Esophagus squamous epithelium (tissue), 5 donors: ENCODE results near the gene TMEM269. TPM values are rescaled to one million over a fixed set of nuclear protein-coding genes. Genes with fewer than 3 reads are reported as not detected.

Source experiments
- DNase-seq: peaks from one replicate; lab custom pipeline; 2025; lab: John Stamatoyannopoulos, UW
- H3K27ac ChIP-seq, 4 donors: fragments of 200-600 bp; sonication (generic); one replicate each; pipeline ENCODE4 v1.5.1; 2016 to 2019; ENCODE audit warnings: mild to moderate bottlenecking in 1 of 4
- H3K27me3 ChIP-seq, 4 donors: fragments of 200-600 bp; sonication (generic); 1 replicate in 3 of 4; 2 replicates in 1 of 4; pipeline versions ENCODE4 v1.5.1 to v1.6.0; 2017 to 2021; ENCODE audit warnings: antibody characterized with exemption in 1 of 4
- H3K36me3 ChIP-seq, 3 donors: fragments of 200-600 bp; sonication (generic); one replicate each; pipeline ENCODE4 v1.5.1; 2016 to 2019
- H3K4me1 ChIP-seq, 3 donors: fragments of 200-600 bp; sonication (generic); one replicate each; pipeline ENCODE4 v1.5.1; 2017 to 2019
- H3K4me3 ChIP-seq, 4 donors: fragments of 200-600 bp; sonication (generic); 1 replicate in 3 of 4; 2 replicates in 1 of 4; pipeline ENCODE4 v1.5.1; 2016 to 2019; ENCODE audit warnings: mild to moderate bottlenecking in 2 of 4, moderate library complexity in 1 of 4
- H3K9me3 ChIP-seq, 3 donors: fragments of 200-600 bp; sonication (generic); one replicate each; pipeline ENCODE4 v1.5.1; 2016 to 2019
- POLR2A ChIP-seq, 4 donors: fragments of 450-650 bp; IDR thresholded peaks; one replicate each; pipeline ENCODE4 v1.6.1; 2017; ENCODE audit warnings: antibody characterized with exemption in 4 of 4, mild to moderate bottlenecking in 4 of 4, moderate library complexity in 3 of 4
- WGBS, 2 donors: methylation state at CpG; one replicate each; pipeline ENCODE4 v1.1.5; 2018; 5-methylcytosine and 5-hydroxymethylcytosine counted together
- intact Hi-C: fragments of 100-400 bp; cut with DNase I; formaldehyde crosslinking; loops from one replicate; pipeline ENCODE4 v1.15.0; 2022
- total RNA-seq, 4 donors: library from RNA; depleted of rRNA; stranded (reverse); fragments of >200 nt; gene quantifications; one replicate each; pipeline ENCODE4 v1.1.0, GENCODE V29; 2016
- TF ChIP-seq, protein P1 (sequence below), 6 experiments: fragments of 450-650 bp in 4 of 6; fragments of 200-600 bp in 2 of 6; sonication (generic) in 2 of 6; IDR thresholded peaks; one replicate each; pipeline ENCODE4 v1.5.1; 2016 to 2019; ENCODE audit warnings: antibody characterized with exemption in 6 of 6, mild to moderate bottlenecking in 4 of 6, moderate library complexity in 4 of 6
- donor health status: DM: yes; HTN: yes; CAD: no.

TMEM269 gene
- total RNA-seq, 4 donors from 2014 or later: not detected

DNA sequence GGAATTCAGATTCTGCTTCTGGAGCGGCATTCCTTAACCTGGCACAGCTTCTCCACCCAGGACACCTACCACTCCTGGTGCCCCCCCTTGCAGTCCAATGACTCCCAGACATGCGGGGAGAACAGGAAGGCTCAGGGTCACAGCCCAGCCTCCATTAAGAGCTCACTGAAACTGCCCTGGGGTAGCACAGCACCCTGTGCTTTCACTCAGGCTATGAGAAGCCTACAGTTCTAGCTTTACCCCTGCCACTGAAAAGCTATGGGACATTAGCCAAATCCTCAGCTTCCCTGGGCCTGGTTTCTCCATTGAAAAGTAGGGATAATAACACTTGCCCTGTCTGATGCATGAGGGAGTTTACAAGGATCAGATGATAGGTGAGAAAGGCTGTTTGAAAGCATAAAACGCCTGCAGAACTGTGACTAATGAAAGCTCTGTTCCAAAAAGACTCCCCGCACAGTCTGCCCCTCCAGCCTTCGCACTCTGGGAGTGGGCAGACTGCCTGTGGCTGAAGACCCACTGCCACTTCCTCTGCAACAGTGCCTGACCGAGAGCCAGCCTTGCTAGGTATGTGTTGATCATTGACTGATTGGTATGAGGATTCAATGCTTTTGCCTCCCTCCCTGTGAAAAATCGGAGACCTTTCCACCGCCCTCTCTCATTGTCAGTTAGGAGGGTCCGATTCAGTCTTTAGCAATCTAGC lies 42.0 kb upstream of the TMEM269 start:
- no peak for DNase-seq

DNA sequence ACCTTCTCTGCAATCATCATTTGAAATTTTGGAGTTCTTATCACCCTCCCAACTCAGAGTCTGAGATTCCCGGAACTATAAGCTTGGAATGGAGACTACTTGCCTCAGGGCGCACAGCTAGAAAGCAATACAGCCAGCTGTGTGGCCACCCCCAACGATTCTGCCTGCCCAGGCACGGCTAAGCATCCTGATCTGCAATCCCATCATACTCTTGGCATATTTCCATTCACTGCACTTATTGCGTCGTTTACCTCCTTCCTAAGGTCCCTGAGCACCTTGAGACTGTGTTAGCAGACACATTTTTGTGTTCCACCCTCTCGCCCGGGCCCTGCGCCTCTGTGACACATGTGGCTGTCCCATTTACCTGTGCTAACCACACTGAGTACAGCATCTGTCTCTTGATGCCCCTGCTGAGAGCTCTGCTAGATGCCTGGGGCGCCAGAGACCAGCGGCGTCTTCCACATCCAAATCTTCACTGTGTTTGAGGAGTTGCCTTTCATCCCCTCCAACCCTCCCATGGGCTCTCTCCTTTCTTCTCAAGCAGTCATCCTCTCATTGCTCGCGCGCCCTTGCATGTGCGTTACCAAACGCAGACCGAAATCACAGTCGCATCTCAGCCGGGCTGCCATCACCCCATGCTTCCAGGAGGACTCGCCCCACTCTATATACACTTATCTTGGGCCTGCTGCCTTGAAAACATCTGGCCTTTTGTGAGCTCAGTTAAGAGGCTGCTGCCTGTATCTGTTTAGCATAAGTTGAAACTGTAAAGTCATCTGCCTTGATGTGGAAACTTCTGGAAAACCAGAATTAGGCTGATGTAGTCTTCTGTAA lies 41.3 kb upstream of the TMEM269 start:
- TF ChIP-seq, protein P1, sequence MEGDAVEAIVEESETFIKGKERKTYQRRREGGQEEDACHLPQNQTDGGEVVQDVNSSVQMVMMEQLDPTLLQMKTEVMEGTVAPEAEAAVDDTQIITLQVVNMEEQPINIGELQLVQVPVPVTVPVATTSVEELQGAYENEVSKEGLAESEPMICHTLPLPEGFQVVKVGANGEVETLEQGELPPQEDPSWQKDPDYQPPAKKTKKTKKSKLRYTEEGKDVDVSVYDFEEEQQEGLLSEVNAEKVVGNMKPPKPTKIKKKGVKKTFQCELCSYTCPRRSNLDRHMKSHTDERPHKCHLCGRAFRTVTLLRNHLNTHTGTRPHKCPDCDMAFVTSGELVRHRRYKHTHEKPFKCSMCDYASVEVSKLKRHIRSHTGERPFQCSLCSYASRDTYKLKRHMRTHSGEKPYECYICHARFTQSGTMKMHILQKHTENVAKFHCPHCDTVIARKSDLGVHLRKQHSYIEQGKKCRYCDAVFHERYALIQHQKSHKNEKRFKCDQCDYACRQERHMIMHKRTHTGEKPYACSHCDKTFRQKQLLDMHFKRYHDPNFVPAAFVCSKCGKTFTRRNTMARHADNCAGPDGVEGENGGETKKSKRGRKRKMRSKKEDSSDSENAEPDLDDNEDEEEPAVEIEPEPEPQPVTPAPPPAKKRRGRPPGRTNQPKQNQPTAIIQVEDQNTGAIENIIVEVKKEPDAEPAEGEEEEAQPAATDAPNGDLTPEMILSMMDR (IDR thresholded peaks at IDR 0.05): no peak
- TF ChIP-seq POLR2A (IDR thresholded peaks at IDR 0.05): no peak
- H3K4me3 ChIP-seq: no peak overlapping the region
- no peaks in the 10 kb centered on the region for H3K9me3 ChIP-seq
- intact Hi-C loops: no loop called here
- H3K27ac ChIP-seq: peak overlapping the region in 1 of 4 donors; percentile 55
- 58 to 63% methylated on average over 20 to 21 of the region's 21 CpGs for WGBS, 2 donors
- no peaks in the 10 kb centered on the region for H3K27me3 ChIP-seq
- H3K4me1 ChIP-seq: peaks cover 0 to 60% (median 12%) of the 10 kb centered on the region in 3 donors
- DNase-seq: no peak
- peaks cover 0 to 28% (median 4%) of the 10 kb centered on the region in 3 donors for H3K36me3 ChIP-seq

More for the DNA sequence above, 42.0 kb upstream of the TMEM269 start:
- intact Hi-C loops: no loop called here
- H3K4me1 ChIP-seq: peaks cover 0 to 62% (median 12%) of the 10 kb centered on the region in 3 donors
- no peaks in the 10 kb centered on the region for H3K9me3 ChIP-seq
- H3K27ac ChIP-seq: peak overlapping the region in 2 of 4 donors; percentile 39 to 55
- no peaks in the 10 kb centered on the region for H3K27me3 ChIP-seq
- TF ChIP-seq, protein P1 (IDR thresholded peaks at IDR 0.05): no peak
- TF ChIP-seq POLR2A (IDR thresholded peaks at IDR 0.05): no peak
- H3K36me3 ChIP-seq: peaks cover 0 to 20% (median 0%) of the 10 kb centered on the region in 3 donors
- WGBS, 2 donors: 34 to 64% methylated on average over 8 of the region's 9 CpGs
- no peak overlapping the region for H3K4me3 ChIP-seq

- Histone ChIP-seq H3K27ac (no peak overlapping the region), H3K27me3 (no peaks in the 10 kb centered on the region), H3K4me3 (no peak overlapping the region), H3K36me3 (peaks cover 0 to 33% (median 4%) of the 10 kb centered on the region in 3 donors), H3K9me3 (no peaks in the 10 kb centered on the region), H3K4me1 (peaks cover 0 to 60% (median 12%) of the 10 kb centered on the region in 3 donors)
- no peak for DNase-seq
- intact Hi-C loops: no loop called here
- TF ChIP-seq, protein P1 (IDR thresholded peaks at IDR 0.05): no peak
- no peak for TF ChIP-seq POLR2A (IDR thresholded peaks at IDR 0.05)
- 93 to 95% methylated on average over 9 of the region's 9 CpGs for WGBS, 2 donors
Observed at GRCh38 chr1:42744148-42744413, 40.7 kb upstream of the TMEM269 start.

GRCh38 chr1:42745851-42746250 lies 38.9 kb upstream of the TMEM269 start:
- peaks cover 0 to 48% (median 6%) of the 10 kb centered on the region in 3 donors for H3K4me1 ChIP-seq
- H3K4me3 ChIP-seq: no peak overlapping the region
- 31 to 63% methylated on average over 8 of the region's 8 CpGs for WGBS, 2 donors
- H3K36me3 ChIP-seq: peaks cover 0 to 51% (median 8%) of the 10 kb centered on the region in 3 donors
- H3K9me3 ChIP-seq: no peaks in the 10 kb centered on the region
- intact Hi-C loops: loop anchor here (5.0 kb wide), 1 partner anchor 164 kb away; no protein-coding TSS in a partner anchor
- TF ChIP-seq, protein P1 (IDR thresholded peaks at IDR 0.05): no peak
- TF ChIP-seq POLR2A (IDR thresholded peaks at IDR 0.05): no peak
- no peak for DNase-seq
- no peaks in the 10 kb centered on the region for H3K27me3 ChIP-seq
- peak overlapping the region in 1 of 4 donors; percentile 44 for H3K27ac ChIP-seq
